Pons (tissue), 1 donor: ENCODE data around the gene GTF2IRD1.
"Not testable (repeated sequence)": the region's sequence is repeated elsewhere in the genome, so short reads cannot be mapped to it uniquely, and the experiment has no call there.

Experiments used
- DNase-seq: peaks from one replicate; pipeline ENCODE4 v3.0.0-alpha.2; 2016; ENCODE audit warnings: low spot score

Gene GTF2IRD1

GRCh38 chr7:74516214-74516613 lies 62.5 kb downstream of the GTF2IRD1 start:
- no peak for DNase-seq

- DNase-seq, result no peak
These were observed 64.3 kb downstream of the GTF2IRD1 start for GRCh38 chr7:74518041-74518440.

- DNase-seq, result no peak
These were observed 64.9 kb downstream of the GTF2IRD1 start for GRCh38 chr7:74518654-74519053.

- no peak for DNase-seq
These were observed 65.7 kb downstream of the GTF2IRD1 start for GRCh38 chr7:74519395-74519794.

GRCh38 chr7:74521855-74522254 lies 68.1 kb downstream of the GTF2IRD1 start:
- DNase-seq, result no peak

GRCh38 chr7:74522281-74522905 lies 68.7 kb downstream of the GTF2IRD1 start:
- no peak for DNase-seq

- DNase-seq, result no peak
These were observed 69.3 kb downstream of the GTF2IRD1 start for GRCh38 chr7:74523015-74523414.

- no peak for DNase-seq
These were observed 71.4 kb downstream of the GTF2IRD1 start for GRCh38 chr7:74525140-74525539.

- DNase-seq, result no peak
These were observed 72.2 kb downstream of the GTF2IRD1 start for GRCh38 chr7:74525881-74526280.

GRCh38 chr7:74526780-74527179 lies 73.1 kb downstream of the GTF2IRD1 start:
- DNase-seq, result no peak

GRCh38 chr7:74527842-74528241 lies 74.1 kb downstream of the GTF2IRD1 start:
- DNase-seq, result no peak

GRCh38 chr7:74528773-74529172 lies 75.1 kb downstream of the GTF2IRD1 start:
- DNase-seq, result not testable (repeated sequence)

GRCh38 chr7:74535951-74536356 lies 82.2 kb downstream of the GTF2IRD1 start:
- DNase-seq, result no peak

GRCh38 chr7:74541937-74542336 lies 88.2 kb downstream of the GTF2IRD1 start:
- not testable (repeated sequence) for DNase-seq

GRCh38 chr7:74542558-74543117 lies 88.9 kb downstream of the GTF2IRD1 start:
- DNase-seq, result peak; percentile 53

- DNase-seq, result peak; percentile 23
These were observed 91.2 kb downstream of the GTF2IRD1 start for GRCh38 chr7:74544706-74545469.

- no peak for DNase-seq
These were observed 92.2 kb downstream of the GTF2IRD1 start for GRCh38 chr7:74545921-74546320.

GRCh38 chr7:74553596-74554012 lies 99.9 kb downstream of the GTF2IRD1 start:
- DNase-seq, result peak; percentile 30

GRCh38 chr7:74554178-74554577 lies 100.5 kb downstream of the GTF2IRD1 start:
- no peak for DNase-seq

GRCh38 chr7:74560086-74560719 lies 106.5 kb downstream of the GTF2IRD1 start:
- no peak for DNase-seq

- no peak for DNase-seq
These were observed 108.3 kb downstream of the GTF2IRD1 start for GRCh38 chr7:74561898-74562613.

GRCh38 chr7:74563639-74564038 lies 109.9 kb downstream of the GTF2IRD1 start:
- DNase-seq, result not testable (repeated sequence)
